ENCODE results near the gene PLEKHO2.

DNA sequence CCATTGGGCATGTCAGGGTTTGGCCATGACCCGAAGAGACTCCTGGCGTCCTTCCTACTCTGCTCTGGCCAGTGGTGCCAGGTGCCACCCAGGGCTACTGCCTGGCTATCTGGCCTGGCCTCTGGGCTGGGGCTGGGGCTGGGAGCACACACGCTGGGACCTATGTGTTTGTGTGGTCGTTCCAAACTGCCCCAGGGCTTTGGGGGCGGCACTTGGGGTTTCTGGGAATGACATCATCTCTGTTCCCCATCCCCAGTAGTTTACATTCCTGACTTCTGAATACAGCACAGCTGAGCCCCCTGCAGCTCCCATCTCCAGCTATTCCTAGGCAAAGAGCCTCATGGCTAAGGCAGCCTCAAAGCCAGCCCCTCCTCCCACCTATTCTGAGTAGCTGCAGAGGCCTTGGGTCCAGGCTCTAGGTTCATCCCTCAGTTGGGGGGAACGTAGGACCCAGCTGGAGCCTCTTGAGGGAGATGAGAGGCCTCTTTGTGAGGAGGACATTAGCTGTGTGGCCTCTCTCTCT lies 24.3 kb downstream of the PLEKHO2 start:
- TF ChIP-seq, protein P1, sequence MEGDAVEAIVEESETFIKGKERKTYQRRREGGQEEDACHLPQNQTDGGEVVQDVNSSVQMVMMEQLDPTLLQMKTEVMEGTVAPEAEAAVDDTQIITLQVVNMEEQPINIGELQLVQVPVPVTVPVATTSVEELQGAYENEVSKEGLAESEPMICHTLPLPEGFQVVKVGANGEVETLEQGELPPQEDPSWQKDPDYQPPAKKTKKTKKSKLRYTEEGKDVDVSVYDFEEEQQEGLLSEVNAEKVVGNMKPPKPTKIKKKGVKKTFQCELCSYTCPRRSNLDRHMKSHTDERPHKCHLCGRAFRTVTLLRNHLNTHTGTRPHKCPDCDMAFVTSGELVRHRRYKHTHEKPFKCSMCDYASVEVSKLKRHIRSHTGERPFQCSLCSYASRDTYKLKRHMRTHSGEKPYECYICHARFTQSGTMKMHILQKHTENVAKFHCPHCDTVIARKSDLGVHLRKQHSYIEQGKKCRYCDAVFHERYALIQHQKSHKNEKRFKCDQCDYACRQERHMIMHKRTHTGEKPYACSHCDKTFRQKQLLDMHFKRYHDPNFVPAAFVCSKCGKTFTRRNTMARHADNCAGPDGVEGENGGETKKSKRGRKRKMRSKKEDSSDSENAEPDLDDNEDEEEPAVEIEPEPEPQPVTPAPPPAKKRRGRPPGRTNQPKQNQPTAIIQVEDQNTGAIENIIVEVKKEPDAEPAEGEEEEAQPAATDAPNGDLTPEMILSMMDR (IDR thresholded peaks at IDR 0.05; ENCODE audit: insufficient read depth, low read length, poor library complexity, severe bottlenecking): no peak
- no peak for TF ChIP-seq EZH2phosphoT487 (conservative IDR thresholded peaks at IDR 0.05; ENCODE audit: low read length)
